ENCODE data around the gene ZNF700.
A peak's percentile ranks its signal among the peaks of the same experiment; 100 is the strongest.

ZNF700 gene

GRCh38 chr19:11964858-11965645 is 40.1 kb downstream of the ZNF700 start, which contains the start of gene ZNF763:
Gene ZNF763, plus strand, starts transcription at chr19:11965040. Its CDS starts 169 bp downstream, at chr19:11965209.
- H3K4me3 Mint-ChIP-seq, result peak within 1 kb of the TSS; percentile 92 to 96 (median 95)
- H3K9me3 Mint-ChIP-seq, result peaks cover 11% of the 10 kb centered on the region
- peak within 1 kb of the TSS; percentile 60 to 93 (median 92) for H3K27ac Mint-ChIP-seq
- H3K36me3 Mint-ChIP-seq (ENCODE audit: low read depth), result peaks cover 38% of the 10 kb centered on the region
- peaks cover 24% of the 10 kb centered on the region for H3K4me1 Mint-ChIP-seq
- no peak for TF ChIP-seq CTCF (IDR thresholded peaks at IDR 0.05; ENCODE audit: unreplicated experiment in 3 of 3)
- H3K27me3 Mint-ChIP-seq (ENCODE audit: low read depth), result no peaks in the 10 kb centered on the region

- peaks cover 10% of the 10 kb centered on the region for H3K4me1 Mint-ChIP-seq
- TF ChIP-seq CTCF (IDR thresholded peaks at IDR 0.05; ENCODE audit: unreplicated experiment in 3 of 3), result no peak
- no peak overlapping the region for H3K27ac Mint-ChIP-seq
- H3K36me3 Mint-ChIP-seq (ENCODE audit: low read depth), result peaks cover 68% of the 10 kb centered on the region
- H3K27me3 Mint-ChIP-seq (ENCODE audit: low read depth), result no peaks in the 10 kb centered on the region
- H3K4me3 Mint-ChIP-seq, result no peak overlapping the region
- H3K9me3 Mint-ChIP-seq, result peaks cover 36% of the 10 kb centered on the region
Measured at GRCh38 chr19:11970174-11970573, 45.3 kb downstream of the ZNF700 start.

GRCh38 chr19:11971041-11971440 is 46.1 kb downstream of the ZNF700 start:
- peaks cover 5% of the 10 kb centered on the region for H3K4me1 Mint-ChIP-seq
- H3K9me3 Mint-ChIP-seq, result peaks cover 43% of the 10 kb centered on the region
- H3K36me3 Mint-ChIP-seq (ENCODE audit: low read depth), result peaks cover 69% of the 10 kb centered on the region
- no peak overlapping the region for H3K4me3 Mint-ChIP-seq
- H3K27ac Mint-ChIP-seq, result no peak overlapping the region
- H3K27me3 Mint-ChIP-seq (ENCODE audit: low read depth), result no peaks in the 10 kb centered on the region
- TF ChIP-seq CTCF (IDR thresholded peaks at IDR 0.05; ENCODE audit: unreplicated experiment in 3 of 3), result no peak

GRCh38 chr19:11973019-11973810 is 48.3 kb downstream of the ZNF700 start:
- Mint-ChIP-seq H3K36me3 (ENCODE audit: low read depth) (peaks cover 83% of the 10 kb centered on the region), H3K4me3 (no peak overlapping the region), H3K4me1 (no peaks in the 10 kb centered on the region), H3K9me3 (peaks cover 56% of the 10 kb centered on the region), H3K27me3 (ENCODE audit: low read depth) (no peaks in the 10 kb centered on the region), H3K27ac (no peak overlapping the region)
- no peak for TF ChIP-seq CTCF (IDR thresholded peaks at IDR 0.05; ENCODE audit: unreplicated experiment in 3 of 3)

- H3K9me3 Mint-ChIP-seq, result peaks cover 79% of the 10 kb centered on the region
- no peak overlapping the region for H3K4me3 Mint-ChIP-seq
- no peak for TF ChIP-seq CTCF (IDR thresholded peaks at IDR 0.05; ENCODE audit: unreplicated experiment in 3 of 3)
- no peak overlapping the region for H3K27ac Mint-ChIP-seq
- H3K36me3 Mint-ChIP-seq (ENCODE audit: low read depth), result peaks cover 73% of the 10 kb centered on the region
- no peaks in the 10 kb centered on the region for H3K4me1 Mint-ChIP-seq
- H3K27me3 Mint-ChIP-seq (ENCODE audit: low read depth), result no peaks in the 10 kb centered on the region
Measured at GRCh38 chr19:11978492-11979100, 53.7 kb downstream of the ZNF700 start.
